GM23248 (cell line): ENCODE measurements around the gene SNX32.

Source experiments
- EZH2 ChIP-seq: fragments of 200-600 bp; sonication (generic); IDR thresholded peaks from 2 replicates; pipeline ENCODE4 v1.6.1; 2018; ENCODE audit warnings: antibody characterized with exemption, mild to moderate bottlenecking; ENCODE audit not compliant: insufficient read depth, poor library complexity, severe bottlenecking
- EZH2phosphoT487 ChIP-seq: fragments of 200-600 bp; sonication (generic); IDR thresholded peaks from 2 replicates; pipeline ENCODE4 v1.6.1; 2018; ENCODE audit warnings: antibody characterized with exemption, moderate library complexity, mild to moderate bottlenecking, low read depth; ENCODE audit not compliant: insufficient read depth

DNA sequence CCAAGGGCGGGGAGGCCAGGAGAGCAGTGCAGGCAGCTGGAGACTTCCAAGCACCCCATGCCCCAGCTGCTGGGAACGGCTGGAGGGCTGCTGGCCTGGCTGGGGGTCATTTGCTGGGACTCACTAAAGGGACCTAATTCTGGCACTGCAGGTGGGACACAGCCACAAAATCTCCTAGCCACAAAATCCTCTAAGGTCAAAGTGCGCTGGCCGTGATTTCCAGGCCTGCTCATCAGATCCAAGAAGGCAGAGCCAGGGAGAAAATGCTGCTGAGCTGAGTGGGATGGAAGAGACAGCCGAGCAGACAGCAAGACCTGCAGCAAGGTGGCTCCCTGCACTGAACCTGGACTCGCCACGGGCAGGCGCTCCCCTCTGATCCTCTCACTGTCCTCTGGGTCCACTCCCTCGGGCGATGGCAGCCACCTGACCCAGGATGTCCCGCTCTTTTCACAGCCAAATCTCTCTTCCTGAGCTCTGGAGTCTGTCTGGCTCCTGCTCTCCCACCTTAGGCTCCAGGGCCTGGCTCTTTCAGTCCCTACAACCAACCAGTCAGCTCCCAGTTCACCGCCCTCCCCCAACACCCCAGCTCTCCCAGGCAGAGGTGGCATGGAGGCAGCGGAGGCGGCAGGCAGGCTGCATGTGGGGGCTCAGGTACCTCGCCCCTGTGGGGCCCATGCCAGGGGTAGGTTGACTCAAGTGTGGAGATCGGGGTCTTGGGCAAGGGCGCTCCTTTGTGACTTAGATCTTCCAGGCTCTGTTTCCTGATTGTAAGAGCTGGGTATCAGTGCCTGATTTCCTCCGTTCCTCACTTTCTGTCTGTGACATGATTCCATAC lies 32.4 kb upstream of the SNX32 start:
- TF ChIP-seq EZH2phosphoT487 (no peak), EZH2 (no peak)
